ENCODE measurements around the gene STK11IP. TPM values are rescaled to one million over a fixed set of nuclear protein-coding genes. Genes with fewer than 3 reads are reported as not detected.

The STK11IP gene
- total RNA-seq, 2 experiments from 2014 or later, result 26.4 to 27.5 TPM

DNA sequence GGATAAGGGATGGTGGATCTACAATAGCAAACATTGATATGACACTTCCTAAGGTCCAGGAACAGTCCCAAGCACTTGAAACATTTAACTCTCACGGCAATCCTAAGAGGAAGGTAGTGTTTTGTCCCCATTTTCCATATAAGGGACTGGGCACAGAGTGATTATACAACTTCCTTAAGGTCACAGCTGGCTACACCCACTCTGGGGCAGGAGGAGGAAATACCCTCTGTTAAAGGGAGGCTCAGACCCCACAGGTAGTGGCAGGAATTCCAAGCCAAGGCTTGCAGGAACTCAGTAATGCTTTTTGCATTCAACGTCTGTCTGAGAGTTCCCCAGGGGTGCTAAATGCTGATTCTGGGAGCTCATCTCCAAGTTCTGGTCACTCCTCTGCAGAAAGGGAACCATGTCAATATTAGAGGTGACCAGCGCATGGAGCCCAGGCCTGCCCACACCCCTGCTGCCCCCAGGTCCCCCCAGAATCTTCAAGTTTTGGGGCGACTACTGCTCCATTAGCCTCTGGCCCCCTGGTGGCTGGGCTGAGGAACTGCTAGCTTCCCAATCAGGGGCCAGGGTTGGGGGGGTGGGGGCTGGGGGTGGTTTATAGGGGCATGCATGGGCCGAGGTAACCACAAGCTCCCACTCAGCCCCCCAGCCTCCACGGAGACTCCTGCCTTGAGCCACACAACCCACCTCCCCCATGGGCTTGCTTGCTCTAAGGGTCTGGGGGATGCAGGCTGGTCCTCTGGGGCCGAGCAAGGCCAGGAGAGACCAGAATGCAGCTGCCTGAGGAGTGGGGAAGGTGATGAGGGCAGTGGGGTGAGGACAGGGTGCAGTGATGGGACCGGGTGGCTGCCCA is 37.4 kb upstream of the STK11IP start:
- TF ChIP-seq, protein P1, sequence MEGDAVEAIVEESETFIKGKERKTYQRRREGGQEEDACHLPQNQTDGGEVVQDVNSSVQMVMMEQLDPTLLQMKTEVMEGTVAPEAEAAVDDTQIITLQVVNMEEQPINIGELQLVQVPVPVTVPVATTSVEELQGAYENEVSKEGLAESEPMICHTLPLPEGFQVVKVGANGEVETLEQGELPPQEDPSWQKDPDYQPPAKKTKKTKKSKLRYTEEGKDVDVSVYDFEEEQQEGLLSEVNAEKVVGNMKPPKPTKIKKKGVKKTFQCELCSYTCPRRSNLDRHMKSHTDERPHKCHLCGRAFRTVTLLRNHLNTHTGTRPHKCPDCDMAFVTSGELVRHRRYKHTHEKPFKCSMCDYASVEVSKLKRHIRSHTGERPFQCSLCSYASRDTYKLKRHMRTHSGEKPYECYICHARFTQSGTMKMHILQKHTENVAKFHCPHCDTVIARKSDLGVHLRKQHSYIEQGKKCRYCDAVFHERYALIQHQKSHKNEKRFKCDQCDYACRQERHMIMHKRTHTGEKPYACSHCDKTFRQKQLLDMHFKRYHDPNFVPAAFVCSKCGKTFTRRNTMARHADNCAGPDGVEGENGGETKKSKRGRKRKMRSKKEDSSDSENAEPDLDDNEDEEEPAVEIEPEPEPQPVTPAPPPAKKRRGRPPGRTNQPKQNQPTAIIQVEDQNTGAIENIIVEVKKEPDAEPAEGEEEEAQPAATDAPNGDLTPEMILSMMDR (IDR thresholded peaks at IDR 0.05), result peak; percentile 81
- no peak overlapping the region for H3K27ac Mint-ChIP-seq
- peaks cover 6% of the 10 kb centered on the region for H3K27me3 Mint-ChIP-seq
- no peak overlapping the region for H3K4me3 Mint-ChIP-seq
- H3K9me3 Mint-ChIP-seq, result no peaks in the 10 kb centered on the region
- no peaks in the 10 kb centered on the region for H3K4me1 Mint-ChIP-seq (ENCODE audit: low read depth)
- no peak for DNase-seq
- peak; percentile 79 for ATAC-seq
- H3K36me3 Mint-ChIP-seq (ENCODE audit: low read depth), result no peaks in the 10 kb centered on the region
- POLR2A ChIA-PET, result interaction anchor here (1.1 kb wide), 1 partner anchor 11 kb away, joined by 3 read pairs; the partner anchor contains the start of gene OBSL1
- intact Hi-C loops (cut with micrococcal nuclease), result no loop called here
- CTCF ChIA-PET, result interaction anchor here (0.6 to 2.7 kb wide), 50 partner anchors 9 to 172 kb away, joined by 3 to 26 read pairs (median 5); partner anchors contain the start of genes CHPF, DNPEP, GMPPA and INHA

DNA sequence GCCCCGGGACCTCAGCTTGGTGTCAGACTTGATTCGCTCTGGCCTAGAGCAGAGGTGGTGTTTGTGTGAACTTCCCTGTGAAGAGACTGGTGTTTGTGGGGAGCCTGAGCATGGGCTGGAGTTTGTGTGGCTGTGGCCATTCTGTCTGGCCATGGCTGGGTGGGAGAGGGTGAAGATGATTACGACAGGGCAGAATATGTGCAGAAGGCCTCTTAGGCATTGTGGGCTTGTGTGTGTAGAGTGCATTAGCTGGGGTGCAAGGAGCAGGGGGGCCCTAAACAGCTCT is 36.8 kb upstream of the STK11IP start:
- ATAC-seq, result no peak
- H3K27me3 Mint-ChIP-seq, result peaks cover 6% of the 10 kb centered on the region

DNA sequence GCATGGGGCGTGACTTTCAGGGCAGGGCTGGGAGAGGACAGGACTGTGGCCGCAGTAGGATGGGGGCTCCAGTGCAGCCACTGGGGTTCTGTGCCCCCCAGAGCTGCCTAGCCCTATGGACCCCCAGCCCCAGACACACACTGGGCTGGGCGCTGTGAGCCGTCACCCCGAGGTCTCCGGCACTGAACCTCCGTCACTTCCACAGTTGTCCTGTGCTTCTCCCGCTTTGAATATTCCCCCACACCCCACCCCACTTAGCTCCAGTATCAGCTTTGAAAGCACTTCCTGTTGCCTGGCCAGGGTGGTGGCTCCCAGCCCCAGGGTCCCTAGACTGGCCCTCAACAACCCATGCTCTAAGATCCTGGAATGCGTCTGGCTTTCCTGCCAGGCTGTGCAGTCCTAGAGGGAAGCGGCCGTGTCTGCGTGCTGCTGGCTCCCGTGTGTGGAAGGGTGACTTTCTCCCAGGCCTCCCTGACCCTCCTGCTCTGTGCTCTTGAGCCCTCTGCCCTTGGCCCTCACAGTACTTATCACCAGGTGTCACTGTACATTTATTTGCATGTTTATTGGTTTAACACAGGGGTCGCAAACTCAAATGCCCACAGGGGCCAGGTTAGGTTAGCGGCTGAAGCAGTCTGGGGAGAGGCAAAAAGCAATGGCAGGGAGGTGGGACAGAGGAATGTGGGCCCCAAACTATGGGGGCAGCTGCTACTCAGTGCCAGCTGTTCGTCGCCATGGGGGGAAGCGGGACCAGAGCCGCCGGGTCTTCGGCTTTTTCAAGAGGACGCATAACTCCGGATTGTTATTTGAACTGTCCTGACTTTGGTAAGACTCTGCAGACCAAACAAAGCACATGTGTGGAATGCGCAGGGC is 36.2 kb upstream of the STK11IP start:
- POLR2A ChIA-PET, result no interaction called here
- CTCF ChIA-PET, result interaction anchor here (0.7 to 2.7 kb wide), 24 partner anchors 8 to 173 kb away, joined by 3 to 26 read pairs (median 6); partner anchors contain the start of genes CHPF, DNPEP, INHA and OBSL1
- no peaks in the 10 kb centered on the region for H3K4me1 Mint-ChIP-seq (ENCODE audit: low read depth)
- H3K27ac Mint-ChIP-seq, result no peak overlapping the region
- no peak for DNase-seq
- H3K36me3 Mint-ChIP-seq (ENCODE audit: low read depth), result no peaks in the 10 kb centered on the region
- peaks cover 8% of the 10 kb centered on the region for H3K27me3 Mint-ChIP-seq
- H3K9me3 Mint-ChIP-seq, result no peaks in the 10 kb centered on the region
- TF ChIP-seq, protein P1 (IDR thresholded peaks at IDR 0.05), result no peak
- ATAC-seq, result no peak
- intact Hi-C loops (cut with micrococcal nuclease), result no loop called here
- no peak overlapping the region for H3K4me3 Mint-ChIP-seq

More for the DNA sequence above, 36.8 kb upstream of the STK11IP start:
- H3K36me3 Mint-ChIP-seq (ENCODE audit: low read depth), result no peaks in the 10 kb centered on the region
- no peak overlapping the region for H3K4me3 Mint-ChIP-seq
- intact Hi-C loops (cut with micrococcal nuclease), result no loop called here
- no peaks in the 10 kb centered on the region for H3K4me1 Mint-ChIP-seq (ENCODE audit: low read depth)
- H3K27ac Mint-ChIP-seq, result no peak overlapping the region
- POLR2A ChIA-PET, result interaction anchor here (1.1 kb wide), 1 partner anchor 10 kb away, joined by 3 read pairs; the partner anchor contains the start of gene OBSL1
- DNase-seq, result no peak
- CTCF ChIA-PET, result interaction anchor here (0.6 to 2.7 kb wide), 37 partner anchors 9 to 172 kb away, joined by 3 to 26 read pairs (median 6); partner anchors contain the start of genes CHPF, DNPEP, GMPPA and INHA
- TF ChIP-seq, protein P1 (IDR thresholded peaks at IDR 0.05), result no peak
- no peaks in the 10 kb centered on the region for H3K9me3 Mint-ChIP-seq

DNA sequence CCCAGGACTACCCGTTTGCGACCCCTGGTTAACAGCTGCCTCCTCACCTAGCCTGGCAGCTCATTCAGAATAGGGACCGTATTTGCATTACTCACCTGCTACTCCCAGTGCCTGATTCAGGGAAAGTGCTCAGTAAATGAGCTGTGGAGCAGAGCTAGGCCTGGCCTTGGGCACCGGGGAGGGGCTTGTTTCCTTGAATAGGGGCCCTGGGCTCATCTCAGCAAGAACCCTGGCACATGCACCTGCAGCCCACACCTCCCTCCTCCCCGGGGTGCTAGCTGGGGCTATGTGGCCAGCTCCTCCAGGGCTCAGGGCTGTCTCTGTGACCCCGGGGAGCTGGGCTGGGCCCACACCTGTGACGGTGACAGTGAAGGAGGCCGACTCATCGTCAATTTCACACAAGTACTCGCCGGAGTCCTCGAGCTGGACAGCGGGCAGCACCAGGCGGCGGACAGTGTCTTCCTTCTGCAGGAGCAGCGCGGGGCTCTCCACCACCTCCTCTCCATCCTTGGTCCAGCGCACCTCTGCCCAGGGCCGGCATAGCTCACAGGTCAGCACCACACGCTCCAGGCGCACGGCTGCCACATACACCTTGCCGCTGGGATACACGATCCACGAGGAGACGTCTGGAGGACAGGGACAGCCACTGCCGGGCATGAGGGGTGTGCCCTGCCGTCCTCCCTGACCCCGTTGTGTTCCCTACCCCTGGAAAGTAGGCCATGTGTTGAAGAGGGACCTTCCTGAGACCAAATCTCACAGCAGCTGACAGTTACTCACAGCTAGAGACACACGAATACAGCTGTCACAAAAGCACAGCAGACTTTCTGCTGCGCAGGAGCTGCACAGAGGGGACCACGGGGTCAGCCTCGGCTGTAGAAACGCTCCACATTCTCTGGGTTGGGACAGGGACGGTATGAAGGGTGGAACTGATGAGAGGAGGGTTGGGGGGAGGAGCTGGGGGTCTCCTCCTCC is 35.3 kb upstream of the STK11IP start:
- Mint-ChIP-seq H3K36me3 (ENCODE audit: low read depth) (no peaks in the 10 kb centered on the region), H3K27me3 (peaks cover 8% of the 10 kb centered on the region), H3K4me1 (ENCODE audit: low read depth) (no peaks in the 10 kb centered on the region), H3K9me3 (no peaks in the 10 kb centered on the region), H3K4me3 (no peak overlapping the region), H3K27ac (no peak overlapping the region)
- ChIA-PET CTCF (interaction anchor here (0.8 to 1.6 kb wide), 4 partner anchors 13 to 80 kb away, joined by 3 to 6 read pairs (median 4); no protein-coding TSS in a partner anchor), POLR2A (no interaction called here)
- no peak for ATAC-seq
- no peak for DNase-seq
- TF ChIP-seq, protein P1 (IDR thresholded peaks at IDR 0.05), result no peak
- intact Hi-C loops (cut with micrococcal nuclease), result no loop called here

Data from activated CD8-positive, alpha-beta T cell treated with anti-CD3 and anti-CD28 coated beads for 36 hours (primary cell).